Esophagus squamous epithelium (tissue), 4 donors: ENCODE measurements around the gene TMEM38B.

Experiments
- CTCF ChIP-seq, 6 experiments: fragments of 450-650 bp in 4 of 6; fragments of 200-600 bp in 2 of 6; sonication (generic) in 2 of 6; IDR thresholded peaks; one replicate each; pipeline ENCODE4 v1.5.1; 2016 to 2019; ENCODE audit warnings: antibody characterized with exemption in 6 of 6, mild to moderate bottlenecking in 4 of 6, moderate library complexity in 4 of 6
- POLR2A ChIP-seq, 4 donors: fragments of 450-650 bp; IDR thresholded peaks; one replicate each; pipeline ENCODE4 v1.6.1; 2017; ENCODE audit warnings: antibody characterized with exemption in 4 of 4, mild to moderate bottlenecking in 4 of 4, moderate library complexity in 3 of 4

- TF ChIP-seq CTCF (IDR thresholded peaks at IDR 0.05) (no peak), POLR2A (IDR thresholded peaks at IDR 0.05) (no peak)
These were observed 21.6 kb upstream of the TMEM38B start for GRCh38 chr9:105672711-105673234.
